Right lobe of liver (tissue), 4 donors: ENCODE data around the gene KAZN.

Experiments used
- CTCF ChIP-seq, 4 donors: fragments of 200-600 bp in 3 of 4; fragments of 450-650 bp in 1 of 4; IDR thresholded peaks; one replicate each; pipeline versions ENCODE4 v1.5.1 to v1.8.0; 2016 to 2022; ENCODE audit warnings: antibody characterized with exemption in 4 of 4, mild to moderate bottlenecking in 2 of 4
- POLR2A ChIP-seq: fragments of 450-650 bp; IDR thresholded peaks from one replicate; pipeline ENCODE4 v1.6.1; 2017; ENCODE audit warnings: antibody characterized with exemption, mild to moderate bottlenecking
- donor health status: DM: no; HTN: no; CAD: no.
- donor health status: DM: no; HTN: no; CAD: no.
- donor health status: DM: no; HTN: yes; CAD: no.

GRCh38 chr1:15115542-15116330, 517.3 kb downstream of the KAZN start:
- TF ChIP-seq CTCF (IDR thresholded peaks at IDR 0.05) = no peak
- TF ChIP-seq POLR2A = no peak
